SK-N-SH (cell line): ENCODE measurements around the gene KRT71. TPM values are rescaled to one million over a fixed set of nuclear protein-coding genes. Genes with fewer than 3 reads are reported as not detected.

Experiments used
- CTCF ChIA-PET: fragments of 300-600, 350-600 bp; formaldehyde crosslinking; extraction: SDS; loops from one replicate; lab custom pipeline; 2021; lab: Yijun Ruan, JAX
- POLR2A ChIA-PET: fragments of 350-600 bp; sonication (Branson Sonifier 250); formaldehyde crosslinking; extraction: SDS; loops from one replicate; lab custom pipeline; 2020; ENCODE audit warnings: antibody characterized with exemption, inconsistent platforms; lab: Yijun Ruan, JAX
- DNase-seq: peaks from one replicate; pipeline ENCODE4 v3.0.0; 2012
- H2AFZ ChIP-seq: fragments of 200-600 bp; sonication (generic); 2 replicates; pipeline ENCODE4 v1.8.1; 2016; ENCODE audit warnings: antibody characterized with exemption, mild to moderate bottlenecking, low read depth
- H3F3A ChIP-seq: fragments of 200-600 bp; sonication (generic); replicated peaks from 2 replicates; pipeline ENCODE3; 2016; ENCODE audit warnings: antibody characterized with exemption, mild to moderate bottlenecking; ENCODE audit not compliant: insufficient read depth
- H3K27ac ChIP-seq, 2 experiments: fragments of 200-500 bp in 1 of 2; fragments of 200-600 bp in 1 of 2; sonication (Bioruptor generic) in 1 of 2; sonication (generic), shearing (Covaris generic) in 1 of 2; 2 replicates each; pipeline versions ENCODE4 v1.5.1 to v1.6.1; 2014 to 2016; ENCODE audit warnings: low read depth in 2 of 2, inconsistent platforms in 1 of 2, low read length in 1 of 2, mild to moderate bottlenecking in 1 of 2, mixed read lengths in 1 of 2
- H3K27me3 ChIP-seq: fragments of 200-600 bp; sonication (generic), shearing (Covaris generic); 2 replicates; pipeline ENCODE4 v1.6.1; 2016; ENCODE audit warnings: mixed run types; ENCODE audit not compliant: insufficient read depth
- H3K36me3 ChIP-seq, 2 experiments: fragments of 200-500 bp in 1 of 2; fragments of 200-600 bp in 1 of 2; sonication (Bioruptor generic) in 1 of 2; sonication (generic) in 1 of 2; replicated peaks in 1 of 2; 2 replicates each; pipeline versions ENCODE3 to v1.5.1; 2014 to 2016; ENCODE audit warnings: low read length in 1 of 2, mild to moderate bottlenecking in 1 of 2; ENCODE audit not compliant: insufficient read depth in 2 of 2, control insufficient read depth in 1 of 2
- H3K4me1 ChIP-seq, 2 experiments: fragments of 200-500 bp in 1 of 2; fragments of 200-600 bp in 1 of 2; sonication (Bioruptor generic) in 1 of 2; sonication (generic), shearing (Covaris generic) in 1 of 2; 2 replicates each; pipeline versions ENCODE4 v1.5.1 to v1.6.1; 2014 to 2016; ENCODE audit warnings: low read depth in 1 of 2, low read length in 1 of 2, mixed run types in 1 of 2; ENCODE audit not compliant: insufficient read depth in 2 of 2, control insufficient read depth in 1 of 2
- H3K4me2 ChIP-seq: fragments of 200-600 bp; sonication (generic), shearing (Covaris generic); 2 replicates; pipeline ENCODE4 v1.6.1; 2017; ENCODE audit warnings: mixed run types
- H3K4me3 ChIP-seq, 2 experiments: fragments of 200-500 bp in 1 of 2; fragments of 200-600 bp in 1 of 2; sonication (Bioruptor generic) in 1 of 2; sonication (generic), shearing (Covaris generic) in 1 of 2; 2 replicates each; pipeline versions ENCODE4 v1.5.1 to v1.8.1; 2014 to 2016; ENCODE audit warnings: low read depth in 2 of 2, inconsistent platforms in 1 of 2, low read length in 1 of 2, mild to moderate bottlenecking in 1 of 2, mixed read lengths in 1 of 2, moderate library complexity in 1 of 2
- H3K79me2 ChIP-seq: fragments of 200-600 bp; sonication (generic); 2 replicates; pipeline ENCODE4 v1.8.1; 2017; ENCODE audit warnings: mild to moderate bottlenecking; ENCODE audit not compliant: insufficient read depth
- H3K9ac ChIP-seq: fragments of 200-600 bp; sonication (generic); 2 replicates; pipeline ENCODE4 v1.6.1; 2017; ENCODE audit warnings: mixed run types
- H3K9me2 ChIP-seq: fragments of 200-600 bp; sonication (generic); 2 replicates; pipeline ENCODE4 v1.6.1; 2017; ENCODE audit warnings: mixed run types
- H3K9me3 ChIP-seq: fragments of 200-600 bp; sonication (generic); 2 replicates; pipeline ENCODE4 v1.6.1; 2017; ENCODE audit warnings: mixed run types, mild to moderate bottlenecking, moderate library complexity
- H4K20me1 ChIP-seq: fragments of 200-600 bp; sonication (generic); 2 replicates; pipeline ENCODE4 v1.6.1; 2017; ENCODE audit warnings: mild to moderate bottlenecking, mixed run types; ENCODE audit not compliant: insufficient read depth
- ELF1 ChIP-seq: IDR thresholded peaks from 2 replicates; pipeline ENCODE4 v1.4.0; 2012
- EP300 ChIP-seq, 2 experiments: IDR thresholded peaks; 2 replicates each; pipeline versions ENCODE4 v1.4.0 to v1.6.1; 2012; ENCODE audit warnings: borderline replicate concordance in 1 of 2, low read depth in 1 of 2, low read length in 1 of 2
- EZH2phosphoT487 ChIP-seq: fragments of 200-600 bp; sonication (generic); IDR thresholded peaks from 2 replicates; pipeline ENCODE4 v1.6.1; 2017; ENCODE audit warnings: low read depth, mixed run types, mild to moderate bottlenecking, antibody characterized with exemption, moderate library complexity, borderline replicate concordance
- NFIC ChIP-seq: IDR thresholded peaks from 2 replicates; pipeline ENCODE4 v1.4.0; 2012; ENCODE audit warnings: borderline replicate concordance
- NRF1 ChIP-seq: IDR thresholded peaks from 2 replicates; pipeline ENCODE4 v1.6.1; 2012; ENCODE audit warnings: low read depth, mild to moderate bottlenecking, low read length
- RAD21 ChIP-seq: IDR thresholded peaks from 2 replicates; pipeline ENCODE4 v1.6.1; 2012; ENCODE audit warnings: mild to moderate bottlenecking, low read length
- RFX5 ChIP-seq: IDR thresholded peaks from 2 replicates; pipeline ENCODE4 v1.6.1; 2012; ENCODE audit warnings: mild to moderate bottlenecking, improper control_type of control experiment, low read length
- RXRA ChIP-seq: IDR thresholded peaks from 2 replicates; pipeline ENCODE4 v1.4.0; 2012; ENCODE audit warnings: low read depth, mild to moderate bottlenecking, borderline replicate concordance
- YY1 ChIP-seq: IDR thresholded peaks from 2 replicates; pipeline ENCODE4 v1.4.0; 2012; ENCODE audit warnings: low read depth, mild to moderate bottlenecking
- WGBS: methylation state at CpG from one replicate; pipeline ENCODE4 v1.1.6; 2017; ENCODE audit warnings: low lambda C conversion rate; 5-methylcytosine and 5-hydroxymethylcytosine counted together
- polyA plus RNA-seq, 3 experiments: library from polyadenylated mRNA; depleted of rRNA; stranded (reverse); fragments of >200 nt; gene quantifications; 2 replicates each; pipeline ENCODE4 v1.2.3, GENCODE V29; 2012
- TF ChIP-seq, protein P1 (sequence below): IDR thresholded peaks from 2 replicates; pipeline ENCODE4 v1.6.1; 2012; ENCODE audit warnings: mild to moderate bottlenecking, low read depth, low read length, moderate library complexity

The KRT71 gene
- polyA plus RNA-seq, 1 of the 3 experiments (the other 2 are of a cell fraction): not detected

DNA sequence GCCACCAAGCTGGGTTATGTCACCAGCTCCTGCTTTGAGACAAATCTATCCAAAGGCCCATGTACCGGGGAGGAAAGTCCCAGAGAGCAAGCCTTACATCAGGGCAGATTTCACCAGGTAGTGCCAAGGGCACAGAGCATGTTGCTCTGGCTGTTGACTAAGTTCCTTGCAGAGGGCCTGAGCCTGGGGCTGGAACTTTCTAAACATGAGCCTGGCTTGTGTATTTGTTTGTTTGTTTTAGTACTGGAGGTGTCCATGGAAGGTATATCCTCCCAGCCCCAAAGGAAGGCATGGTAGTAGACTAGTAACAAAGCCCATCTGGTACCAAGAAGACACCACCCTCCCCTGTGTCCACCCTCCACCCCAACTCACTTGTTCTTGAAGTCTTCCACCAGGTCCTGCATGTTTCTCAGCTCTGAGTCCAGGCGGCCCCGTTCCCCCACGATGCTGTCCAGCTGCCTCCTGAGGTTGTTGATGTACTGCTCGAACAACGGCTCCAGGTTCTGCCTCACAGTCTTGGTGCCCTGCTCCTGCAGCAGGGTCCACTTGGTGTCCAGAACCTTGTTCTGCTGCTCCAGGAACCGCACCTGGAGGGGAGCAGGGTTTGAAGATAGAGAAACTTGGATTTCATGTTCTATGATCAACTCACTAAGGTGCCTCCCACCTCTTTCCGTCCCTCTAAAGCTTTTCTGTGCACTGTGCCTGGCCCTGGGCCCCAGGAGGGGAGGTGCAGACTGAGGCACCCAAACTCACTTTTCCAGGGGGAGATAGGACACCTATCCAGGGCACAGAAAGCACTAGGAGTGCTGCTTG lies 34.2 kb downstream of the KRT71 start:
- H3K4me3 ChIP-seq: no peak overlapping the region
- POLR2A ChIA-PET: no interaction called here

DNA sequence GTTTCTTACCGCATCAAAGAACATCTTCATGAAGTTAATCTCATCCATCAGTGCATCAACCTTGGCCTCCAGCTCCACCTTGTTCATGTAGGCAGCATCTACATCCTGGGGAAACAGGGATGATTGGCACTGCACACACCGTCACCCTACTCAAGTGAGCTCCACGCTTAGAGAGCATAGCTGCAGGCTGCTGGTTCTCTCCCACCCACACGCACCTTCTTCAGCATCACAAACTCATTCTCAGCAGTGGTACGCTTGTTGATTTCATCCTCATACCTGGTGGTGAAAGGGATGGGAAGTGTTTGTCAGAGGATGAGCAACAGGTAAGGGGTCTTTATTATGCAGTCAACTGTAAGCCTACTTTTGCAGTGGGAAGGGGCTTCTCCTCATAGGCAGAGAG lies 35.1 kb downstream of the KRT71 start:
- Histone ChIP-seq H3K4me2 (no peak overlapping the region), H2AFZ (no peak overlapping the region), H3K79me2 (no peaks in the 10 kb centered on the region), H3K9me3 (no peaks in the 10 kb centered on the region), H3F3A (no peaks in the 10 kb centered on the region), H3K27me3 (peaks cover 38% of the 10 kb centered on the region; the same call in 1 of the 2 replicates), H3K9me2 (no peaks in the 10 kb centered on the region), H3K4me3 (no peak overlapping the region), H3K27ac (no peak overlapping the region), H3K36me3 (no peaks in the 10 kb centered on the region), H3K4me1 (no peaks in the 10 kb centered on the region), H3K9ac (no peak overlapping the region), H4K20me1 (no peaks in the 10 kb centered on the region)
- TF ChIP-seq NRF1: no peak
- TF ChIP-seq RXRA: no peak
- no peak for TF ChIP-seq ELF1
- no peak for TF ChIP-seq EP300 (IDR thresholded peaks at IDR 0.05; ENCODE audit: borderline replicate concordance in 1 of 2, low read depth in 1 of 2, low read length in 1 of 2)
- no peak for TF ChIP-seq YY1
- ChIA-PET CTCF (interaction anchor here (3.2 kb wide), 1 partner anchor 11 kb away, joined by 9 read pairs; no protein-coding TSS in a partner anchor), POLR2A (no interaction called here)
- no peak for DNase-seq
- 46% methylated on average over 5 of the region's 5 CpGs for WGBS

More for the DNA sequence above, 34.2 kb downstream of the KRT71 start:
- no peaks in the 10 kb centered on the region for H4K20me1 ChIP-seq
- DNase-seq: no peak
- no peaks in the 10 kb centered on the region for H3K9me2 ChIP-seq
- H3K27ac ChIP-seq: no peak overlapping the region
- H2AFZ ChIP-seq: no peak overlapping the region
- H3F3A ChIP-seq: no peaks in the 10 kb centered on the region
- no peak overlapping the region for H3K4me2 ChIP-seq
- peaks cover 47% of the 10 kb centered on the region; the same call in 1 of the 2 replicates for H3K27me3 ChIP-seq
- H3K9ac ChIP-seq: no peak overlapping the region
- TF ChIP-seq RAD21: no peak
- TF ChIP-seq RFX5: no peak
- TF ChIP-seq NFIC: no peak
- TF ChIP-seq EP300 (IDR thresholded peaks at IDR 0.05; ENCODE audit: borderline replicate concordance in 1 of 2, low read depth in 1 of 2, low read length in 1 of 2): no peak
- TF ChIP-seq, protein P1, sequence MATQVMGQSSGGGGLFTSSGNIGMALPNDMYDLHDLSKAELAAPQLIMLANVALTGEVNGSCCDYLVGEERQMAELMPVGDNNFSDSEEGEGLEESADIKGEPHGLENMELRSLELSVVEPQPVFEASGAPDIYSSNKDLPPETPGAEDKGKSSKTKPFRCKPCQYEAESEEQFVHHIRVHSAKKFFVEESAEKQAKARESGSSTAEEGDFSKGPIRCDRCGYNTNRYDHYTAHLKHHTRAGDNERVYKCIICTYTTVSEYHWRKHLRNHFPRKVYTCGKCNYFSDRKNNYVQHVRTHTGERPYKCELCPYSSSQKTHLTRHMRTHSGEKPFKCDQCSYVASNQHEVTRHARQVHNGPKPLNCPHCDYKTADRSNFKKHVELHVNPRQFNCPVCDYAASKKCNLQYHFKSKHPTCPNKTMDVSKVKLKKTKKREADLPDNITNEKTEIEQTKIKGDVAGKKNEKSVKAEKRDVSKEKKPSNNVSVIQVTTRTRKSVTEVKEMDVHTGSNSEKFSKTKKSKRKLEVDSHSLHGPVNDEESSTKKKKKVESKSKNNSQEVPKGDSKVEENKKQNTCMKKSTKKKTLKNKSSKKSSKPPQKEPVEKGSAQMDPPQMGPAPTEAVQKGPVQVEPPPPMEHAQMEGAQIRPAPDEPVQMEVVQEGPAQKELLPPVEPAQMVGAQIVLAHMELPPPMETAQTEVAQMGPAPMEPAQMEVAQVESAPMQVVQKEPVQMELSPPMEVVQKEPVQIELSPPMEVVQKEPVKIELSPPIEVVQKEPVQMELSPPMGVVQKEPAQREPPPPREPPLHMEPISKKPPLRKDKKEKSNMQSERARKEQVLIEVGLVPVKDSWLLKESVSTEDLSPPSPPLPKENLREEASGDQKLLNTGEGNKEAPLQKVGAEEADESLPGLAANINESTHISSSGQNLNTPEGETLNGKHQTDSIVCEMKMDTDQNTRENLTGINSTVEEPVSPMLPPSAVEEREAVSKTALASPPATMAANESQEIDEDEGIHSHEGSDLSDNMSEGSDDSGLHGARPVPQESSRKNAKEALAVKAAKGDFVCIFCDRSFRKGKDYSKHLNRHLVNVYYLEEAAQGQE: no peak
- TF ChIP-seq EZH2phosphoT487: no peak
- no peaks in the 10 kb centered on the region for H3K36me3 ChIP-seq
- no peaks in the 10 kb centered on the region for H3K9me3 ChIP-seq
- no peaks in the 10 kb centered on the region for H3K4me1 ChIP-seq
- WGBS: 35% methylated on average over 8 of the region's 8 CpGs
- CTCF ChIA-PET: interaction anchor here (3.2 kb wide), 1 partner anchor 12 kb away, joined by 9 read pairs; no protein-coding TSS in a partner anchor
- H3K79me2 ChIP-seq: no peaks in the 10 kb centered on the region
